Central memory CD8-positive, alpha-beta T cell (primary cell): ENCODE measurements around the gene UBN2.
A peak's percentile ranks its signal among the peaks of the same experiment; 100 is the strongest.
"Not testable (repeated sequence)": the region's sequence is repeated elsewhere in the genome, so short reads cannot be mapped to it uniquely, and the experiment has no call there.

Source experiments
- ATAC-seq: fragments of 150-1000 bp; cut with Tn5 transposase; replicated peaks from 2 replicates; pipeline ENCODE4 v1.10.0; 2022; ENCODE audit warnings: mild to moderate bottlenecking, moderate FRiP score, moderate number of reproducible peaks; ENCODE audit not compliant: poor library complexity, severe bottlenecking; ENCODE audit errors: extremely low read depth
- DNase-seq, 2 donors: peaks; one replicate each; pipeline ENCODE4 v3.0.0; 2021; ENCODE audit warnings: low spot score in 2 of 2
- H3K27ac Mint-ChIP-seq: one replicate; pipeline ENCODE4 v1.8.0; 2022; ENCODE audit warnings: low read depth, mild to moderate bottlenecking, moderate library complexity, mixed read lengths
- H3K27me3 Mint-ChIP-seq: one replicate; pipeline ENCODE4 v1.8.0; 2022; ENCODE audit warnings: mixed read lengths
- H3K36me3 Mint-ChIP-seq: one replicate; pipeline ENCODE4 v1.8.0; 2022; ENCODE audit warnings: mild to moderate bottlenecking, moderate library complexity, mixed read lengths; ENCODE audit not compliant: insufficient read depth
- H3K4me1 Mint-ChIP-seq: one replicate; pipeline ENCODE4 v1.8.0; 2022; ENCODE audit warnings: mixed read lengths
- H3K4me3 Mint-ChIP-seq: one replicate; pipeline ENCODE4 v1.8.0; 2022; ENCODE audit warnings: mild to moderate bottlenecking, moderate library complexity, mixed read lengths
- H3K9me3 Mint-ChIP-seq: one replicate; pipeline ENCODE4 v1.8.0; 2022; ENCODE audit warnings: mixed read lengths

UBN2 gene

GRCh38 chr7:139230774-139231512 lies at the start of gene UBN2:
UBN2 (plus strand) TSS chr7:139231237; CDS start chr7:139231485, 248 bp downstream.
- peaks cover 14% of the 10 kb centered on the region for H3K36me3 Mint-ChIP-seq
- peak within 1 kb of the TSS; percentile 95 for H3K27ac Mint-ChIP-seq
- H3K27me3 Mint-ChIP-seq = peaks cover 9% of the 10 kb centered on the region
- H3K9me3 Mint-ChIP-seq = no peaks in the 10 kb centered on the region
- DNase-seq (peak; percentile 74), ATAC-seq (peak; percentile 65)
- H3K4me1 Mint-ChIP-seq = peaks cover 38% of the 10 kb centered on the region
- peak within 1 kb of the TSS; percentile 98 for H3K4me3 Mint-ChIP-seq

GRCh38 chr7:139181404-139181803 lies 49.6 kb upstream of the UBN2 start:
- no peaks in the 10 kb centered on the region for H3K4me1 Mint-ChIP-seq
- ATAC-seq = no peak

GRCh38 chr7:139182363-139182762 lies 48.7 kb upstream of the UBN2 start:
- ATAC-seq (no peak), DNase-seq (no peak)
- H3K4me3 Mint-ChIP-seq = no peak overlapping the region
- H3K36me3 Mint-ChIP-seq = peaks cover 3% of the 10 kb centered on the region
- H3K27me3 Mint-ChIP-seq = no peaks in the 10 kb centered on the region
- no peaks in the 10 kb centered on the region for H3K9me3 Mint-ChIP-seq
- no peak overlapping the region for H3K27ac Mint-ChIP-seq
- H3K4me1 Mint-ChIP-seq = no peaks in the 10 kb centered on the region

More at GRCh38 chr7:139181404-139181803, 49.6 kb upstream of the UBN2 start:
- H3K27ac Mint-ChIP-seq = no peak overlapping the region
- DNase-seq = no peak
- H3K36me3 Mint-ChIP-seq = peaks cover 3% of the 10 kb centered on the region
- no peaks in the 10 kb centered on the region for H3K9me3 Mint-ChIP-seq
- no peak overlapping the region for H3K4me3 Mint-ChIP-seq
- no peaks in the 10 kb centered on the region for H3K27me3 Mint-ChIP-seq

GRCh38 chr7:139183251-139183650 lies 47.8 kb upstream of the UBN2 start:
- DNase-seq = no peak
- ATAC-seq = no peak
- no peak overlapping the region for H3K4me3 Mint-ChIP-seq
- no peaks in the 10 kb centered on the region for H3K4me1 Mint-ChIP-seq
- H3K27ac Mint-ChIP-seq = no peak overlapping the region
- H3K36me3 Mint-ChIP-seq = peaks cover 3% of the 10 kb centered on the region
- no peaks in the 10 kb centered on the region for H3K9me3 Mint-ChIP-seq
- no peaks in the 10 kb centered on the region for H3K27me3 Mint-ChIP-seq

- Mint-ChIP-seq H3K4me3 (no peak overlapping the region), H3K36me3 (peaks cover 3% of the 10 kb centered on the region), H3K27me3 (no peaks in the 10 kb centered on the region), H3K4me1 (no peaks in the 10 kb centered on the region), H3K27ac (no peak overlapping the region), H3K9me3 (no peaks in the 10 kb centered on the region)
- ATAC-seq = no peak
- DNase-seq = no peak
Measured at GRCh38 chr7:139183878-139184338, 47.1 kb upstream of the UBN2 start.

- DNase-seq = no peak
- Mint-ChIP-seq H3K36me3 (peaks cover 3% of the 10 kb centered on the region), H3K4me3 (no peak overlapping the region), H3K4me1 (no peaks in the 10 kb centered on the region), H3K9me3 (no peaks in the 10 kb centered on the region), H3K27me3 (no peaks in the 10 kb centered on the region), H3K27ac (peak overlapping the region; percentile 77)
- no peak for ATAC-seq
Measured at GRCh38 chr7:139186146-139186545, 44.9 kb upstream of the UBN2 start.

- Mint-ChIP-seq H3K36me3 (peaks cover under 1% of the 10 kb centered on the region), H3K4me3 (no peak overlapping the region), H3K27ac (no peak overlapping the region), H3K4me1 (no peaks in the 10 kb centered on the region), H3K9me3 (no peaks in the 10 kb centered on the region), H3K27me3 (no peaks in the 10 kb centered on the region)
- ATAC-seq (no peak), DNase-seq (no peak)
Measured at GRCh38 chr7:139189357-139189756, 41.7 kb upstream of the UBN2 start.

- no peak for ATAC-seq
- Mint-ChIP-seq H3K27me3 (no peaks in the 10 kb centered on the region), H3K4me3 (no peak overlapping the region)
Measured at GRCh38 chr7:139192014-139192706, 38.9 kb upstream of the UBN2 start.

GRCh38 chr7:139200382-139200781 lies 30.7 kb upstream of the UBN2 start:
- Mint-ChIP-seq H3K4me1 (no peaks in the 10 kb centered on the region), H3K27me3 (peaks cover 6% of the 10 kb centered on the region), H3K27ac (no peak overlapping the region), H3K4me3 (no peak overlapping the region), H3K36me3 (no peaks in the 10 kb centered on the region), H3K9me3 (no peaks in the 10 kb centered on the region)
- no peak for ATAC-seq
- no peak for DNase-seq

More at GRCh38 chr7:139192014-139192706, 38.9 kb upstream of the UBN2 start:
- Mint-ChIP-seq H3K9me3 (no peaks in the 10 kb centered on the region), H3K4me1 (no peaks in the 10 kb centered on the region), H3K36me3 (no peaks in the 10 kb centered on the region), H3K27ac (no peak overlapping the region)
- no peak for DNase-seq

- no peak overlapping the region for H3K27ac Mint-ChIP-seq
- no peak for DNase-seq
- no peak overlapping the region for H3K4me3 Mint-ChIP-seq
- H3K27me3 Mint-ChIP-seq = peaks cover 25% of the 10 kb centered on the region
- H3K4me1 Mint-ChIP-seq = no peaks in the 10 kb centered on the region
- ATAC-seq = no peak
- H3K36me3 Mint-ChIP-seq = no peaks in the 10 kb centered on the region
- H3K9me3 Mint-ChIP-seq = peaks cover 6% of the 10 kb centered on the region
Measured at GRCh38 chr7:139203992-139204391, 27.0 kb upstream of the UBN2 start.

GRCh38 chr7:139205843-139206242 lies 25.2 kb upstream of the UBN2 start:
- H3K27ac Mint-ChIP-seq = no peak overlapping the region
- peaks cover 41% of the 10 kb centered on the region for H3K27me3 Mint-ChIP-seq
- DNase-seq = no peak
- no peak for ATAC-seq
- H3K9me3 Mint-ChIP-seq = peaks cover 17% of the 10 kb centered on the region
- no peaks in the 10 kb centered on the region for H3K36me3 Mint-ChIP-seq
- no peak overlapping the region for H3K4me3 Mint-ChIP-seq
- no peaks in the 10 kb centered on the region for H3K4me1 Mint-ChIP-seq

GRCh38 chr7:139212133-139212532 lies 18.9 kb upstream of the UBN2 start:
- no peak for ATAC-seq
- Mint-ChIP-seq H3K4me1 (no peaks in the 10 kb centered on the region), H3K4me3 (no peak overlapping the region), H3K36me3 (no peaks in the 10 kb centered on the region), H3K9me3 (peaks cover 13% of the 10 kb centered on the region), H3K27ac (no peak overlapping the region), H3K27me3 (peaks cover 22% of the 10 kb centered on the region)
- DNase-seq = no peak

- H3K36me3 Mint-ChIP-seq, H3K4me1 Mint-ChIP-seq, DNase-seq, H3K27ac Mint-ChIP-seq, ATAC-seq, H3K4me3 Mint-ChIP-seq: not testable (repeated sequence)
- peaks cover 12% of the 10 kb centered on the region for H3K9me3 Mint-ChIP-seq
- peaks cover 25% of the 10 kb centered on the region for H3K27me3 Mint-ChIP-seq
Measured at GRCh38 chr7:139213489-139213888, 17.5 kb upstream of the UBN2 start.
